MM.1S (cell line): ENCODE measurements around the gene CDCA8.

Source experiments
- EZH2 ChIP-seq: fragments of 300-600 bp; sonication (generic); optimal IDR thresholded peaks from 2 replicates; pipeline ENCODE3; 2017; ENCODE audit warnings: low read depth, mild to moderate bottlenecking, antibody characterized with exemption, low read length, mixed read lengths
- EZH2phosphoT487 ChIP-seq: fragments of 300-600 bp; sonication (generic); IDR thresholded peaks from 2 replicates; pipeline ENCODE4 v1.6.1; 2018; ENCODE audit warnings: antibody characterized with exemption, low read length
- TF ChIP-seq, protein P1 (sequence below): fragments of 300-600 bp; sonication (generic); IDR thresholded peaks from 2 replicates; pipeline ENCODE4 v1.5.1; 2016; ENCODE audit warnings: antibody characterized with exemption, low read length, mixed read lengths

DNA sequence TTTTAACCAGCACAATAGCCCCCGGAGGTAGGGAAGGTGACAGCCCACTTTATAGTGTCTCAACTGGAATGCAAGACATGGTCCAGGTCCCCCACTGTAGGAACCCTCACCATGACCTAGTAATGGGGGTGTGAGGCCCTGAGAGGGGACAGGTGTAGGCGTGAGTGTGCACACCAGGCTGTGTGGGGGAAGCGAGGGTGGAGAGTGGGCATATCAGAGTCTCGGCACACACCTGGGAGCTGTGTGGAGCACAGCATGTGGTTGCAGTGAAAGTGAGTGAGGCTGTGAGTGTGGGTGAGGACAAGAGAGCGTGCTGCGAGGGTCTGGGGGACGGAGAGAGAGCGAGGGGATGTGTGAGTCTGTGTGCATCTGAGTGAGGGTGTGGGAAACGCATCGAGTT is 40.5 kb upstream of the CDCA8 start:
- TF ChIP-seq, protein P1, sequence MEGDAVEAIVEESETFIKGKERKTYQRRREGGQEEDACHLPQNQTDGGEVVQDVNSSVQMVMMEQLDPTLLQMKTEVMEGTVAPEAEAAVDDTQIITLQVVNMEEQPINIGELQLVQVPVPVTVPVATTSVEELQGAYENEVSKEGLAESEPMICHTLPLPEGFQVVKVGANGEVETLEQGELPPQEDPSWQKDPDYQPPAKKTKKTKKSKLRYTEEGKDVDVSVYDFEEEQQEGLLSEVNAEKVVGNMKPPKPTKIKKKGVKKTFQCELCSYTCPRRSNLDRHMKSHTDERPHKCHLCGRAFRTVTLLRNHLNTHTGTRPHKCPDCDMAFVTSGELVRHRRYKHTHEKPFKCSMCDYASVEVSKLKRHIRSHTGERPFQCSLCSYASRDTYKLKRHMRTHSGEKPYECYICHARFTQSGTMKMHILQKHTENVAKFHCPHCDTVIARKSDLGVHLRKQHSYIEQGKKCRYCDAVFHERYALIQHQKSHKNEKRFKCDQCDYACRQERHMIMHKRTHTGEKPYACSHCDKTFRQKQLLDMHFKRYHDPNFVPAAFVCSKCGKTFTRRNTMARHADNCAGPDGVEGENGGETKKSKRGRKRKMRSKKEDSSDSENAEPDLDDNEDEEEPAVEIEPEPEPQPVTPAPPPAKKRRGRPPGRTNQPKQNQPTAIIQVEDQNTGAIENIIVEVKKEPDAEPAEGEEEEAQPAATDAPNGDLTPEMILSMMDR, result no peak
- no peak for TF ChIP-seq EZH2phosphoT487
- no peak for TF ChIP-seq EZH2
